Measurements from ENCODE around the gene RHOD. TPM values are rescaled to one million over a fixed set of nuclear protein-coding genes. Genes with fewer than 3 reads are reported as not detected.

RHOD gene
- total and polyA plus RNA-seq, 10 of the 15 experiments (the other 5 are each of a cell fraction or from before 2014, with no cell fraction given), result 0.15 to 2.6 (median 1.9) TPM; not detected in 2

GRCh38 chr11:67120456-67120855, 63.8 kb downstream of the RHOD start:
- ATAC-seq (no peak), DNase-seq (ENCODE audit: low read depth, low spot score) (no peak), FAIRE-seq (no peak)
- Histone ChIP-seq H3K9ac (ENCODE audit: control insufficient read depth, insufficient read depth, low read length) (peak overlapping the region; percentile 67), H3K27me3 (replicated peaks in 1 of 2; ENCODE audit: control insufficient read depth in 2 of 2, insufficient read depth in 2 of 2, low read length in 1 of 2) (no peaks in the 10 kb centered on the region), H2AFZ (ENCODE audit: control insufficient read depth, low read depth, low read length) (no peak overlapping the region), H3K9me3 (replicated peaks; ENCODE audit: control insufficient read depth, insufficient read depth, low read length) (no peaks in the 10 kb centered on the region; the same call in 2 of the 3 replicates), H3K4me3 (peak overlapping the region; percentile 93), H4K20me1 (ENCODE audit: control insufficient read depth, insufficient read depth) (no peaks in the 10 kb centered on the region), H3K4me1 (ENCODE audit: control insufficient read depth, insufficient read depth, low read length) (peaks cover 11% of the 10 kb centered on the region), H3K79me2 (ENCODE audit: control insufficient read depth, insufficient read depth, low read length) (peaks cover 58% of the 10 kb centered on the region), H3K4me2 (ENCODE audit: control insufficient read depth, insufficient read depth) (peak overlapping the region; percentile 89), H3K36me3 (ENCODE audit: control insufficient read depth in 2 of 2, insufficient read depth in 2 of 2, low read length in 1 of 2) (peaks cover 0 to 16% of the 10 kb centered on the region in 2 experiments; a peak in 2 of 4 replicates), H3K27ac (ENCODE audit: control insufficient read depth, insufficient read depth) (peak overlapping the region; percentile 77)
- ChIA-PET RAD21 (ENCODE audit: unreplicated experiment) (no interaction called here), POLR2A (interaction anchor here (0.6 kb wide), 1 partner anchor 57 kb away, joined by 4 read pairs; no protein-coding TSS in a partner anchor), CTCF (interaction anchor here (1.5 kb wide), 1 partner anchor 38 kb away, joined by 3 read pairs; no protein-coding TSS in a partner anchor), SMC1A (ENCODE audit: uncharacterized antibody, unreplicated experiment) (no interaction called here)
- in situ Hi-C loops (cut with MboI) (no loop called here), intact Hi-C loops (cut with micrococcal nuclease; ENCODE audit: unreplicated experiment) (loop anchor here (5.0 kb wide), 1 partner anchor 42 kb away; no protein-coding TSS in a partner anchor)
- WGBS (ENCODE audit: insufficient coverage, insufficient replicate concordance, low lambda C conversion rate, missing lambda C conversion rate), result 1% methylated on average over 12 of the region's 12 CpGs
- no TSS peak for BruUV-seq (replicated peaks)
- TF ChIP-seq RBBP5 (conservative IDR thresholded peaks at IDR 0.05) (no peak), RCOR1 (conservative IDR thresholded peaks at IDR 0.05; ENCODE audit: low read depth, low read length) (0 out of 2 replicates have a peak, but pooled peaks have one; percentile 4), SMC3 (IDR thresholded peaks at IDR 0.05; ENCODE audit: borderline replicate concordance, low read length) (no peak), CEBPB (IDR thresholded peaks at IDR 0.05; ENCODE audit: borderline replicate concordance in 1 of 2, low read depth in 2 of 2, low read length in 2 of 2) (no peak), HDAC6 (IDR thresholded peaks at IDR 0.05; ENCODE audit: unreplicated experiment) (no peak), CBX5 (IDR thresholded peaks at IDR 0.05; ENCODE audit: low read depth) (no peak), RB1 (IDR thresholded peaks at IDR 0.05; ENCODE audit: borderline replicate concordance) (no peak), MTA2 (IDR thresholded peaks at IDR 0.05; ENCODE audit: low read depth) (0 out of 2 replicates have a peak, but pooled peaks have one; percentile 0), NR2C1 (IDR thresholded peaks at IDR 0.05) (no peak), ZNF384 (IDR thresholded peaks at IDR 0.05; ENCODE audit: borderline replicate concordance, low read depth, low read length) (no peak)
- TF ChIP-seq, protein P1, sequence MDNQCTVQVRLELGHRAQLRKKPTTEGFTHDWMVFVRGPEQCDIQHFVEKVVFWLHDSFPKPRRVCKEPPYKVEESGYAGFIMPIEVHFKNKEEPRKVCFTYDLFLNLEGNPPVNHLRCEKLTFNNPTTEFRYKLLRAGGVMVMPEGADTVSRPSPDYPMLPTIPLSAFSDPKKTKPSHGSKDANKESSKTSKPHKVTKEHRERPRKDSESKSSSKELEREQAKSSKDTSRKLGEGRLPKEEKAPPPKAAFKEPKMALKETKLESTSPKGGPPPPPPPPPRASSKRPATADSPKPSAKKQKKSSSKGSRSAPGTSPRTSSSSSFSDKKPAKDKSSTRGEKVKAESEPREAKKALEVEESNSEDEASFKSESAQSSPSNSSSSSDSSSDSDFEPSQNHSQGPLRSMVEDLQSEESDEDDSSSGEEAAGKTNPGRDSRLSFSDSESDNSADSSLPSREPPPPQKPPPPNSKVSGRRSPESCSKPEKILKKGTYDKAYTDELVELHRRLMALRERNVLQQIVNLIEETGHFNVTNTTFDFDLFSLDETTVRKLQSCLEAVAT (IDR thresholded peaks at IDR 0.05), result no peak
